Right lobe of liver (tissue), 6 donors: ENCODE measurements around the gene TENM4. TPM values are rescaled to one million over a fixed set of nuclear protein-coding genes. Genes with fewer than 3 reads are reported as not detected.

ENCODE experiments used
- ATAC-seq, 4 donors: fragments of 200-7000 bp; cut with Tn5 transposase; one replicate each; pipeline ENCODE4 v1.9.1; 2020; ENCODE audit warnings: mild to moderate bottlenecking in 4 of 4, moderate library complexity in 4 of 4
- DNase-seq, 3 donors: peaks; one replicate each; pipeline ENCODE4 v3.0.0-alpha.2; 2020
- H3K27ac ChIP-seq, 3 donors: fragments of 200-600 bp; one replicate each; pipeline ENCODE4 v1.8.0; 2022
- H3K27me3 ChIP-seq, 2 donors: fragments of 200-600 bp; one replicate each; pipeline ENCODE4 v1.8.0; 2022
- H3K36me3 ChIP-seq, 4 donors: fragments of 200-600 bp; sonication (generic) in 1 of 4; one replicate each; pipeline versions ENCODE4 v1.5.1 to v1.8.0; 2017 to 2022; ENCODE audit warnings: control low read depth in 1 of 4
- H3K4me1 ChIP-seq, 4 donors: fragments of 200-600 bp; sonication (generic) in 1 of 4; one replicate each; pipeline versions ENCODE4 v1.5.1 to v1.8.0; 2017 to 2022; ENCODE audit warnings: control low read depth in 1 of 4
- H3K4me3 ChIP-seq, 3 donors: fragments of 200-600 bp; one replicate each; pipeline ENCODE4 v1.8.0; 2022
- H3K9me3 ChIP-seq, 4 donors: fragments of 200-600 bp; sonication (generic) in 1 of 4; one replicate each; pipeline versions ENCODE4 v1.5.1 to v1.8.0; 2017 to 2022; ENCODE audit warnings: control low read depth in 1 of 4
- POLR2A ChIP-seq: fragments of 450-650 bp; IDR thresholded peaks from one replicate; pipeline ENCODE4 v1.6.1; 2017; ENCODE audit warnings: antibody characterized with exemption, mild to moderate bottlenecking
- WGBS: methylation state at CpG from one replicate; pipeline ENCODE4 v1.1.6; 2018; ENCODE audit warnings: low coverage, low lambda C conversion rate; ENCODE audit not compliant: insufficient coverage; ENCODE audit errors: missing lambda C conversion rate; 5-methylcytosine and 5-hydroxymethylcytosine counted together
- intact Hi-C, 2 donors: fragments of 100-400 bp; cut with DNase I; formaldehyde crosslinking; loops; one replicate each; pipeline versions ENCODE4 v1.11.2 to v1.14.1; 2022
- total RNA-seq, 6 experiments: library from RNA; depleted of rRNA in 2 of 6; stranded (reverse); fragments of >200 nt in 2 of 6; fragmentation: NEBNext Ultra II Directional in 3 of 6; extraction: Animal tissue kit (Norgen Biotek cat#: 25700) in 3 of 6; gene quantifications; one replicate each; pipeline versions ENCODE4 v1.1.0 to v1.2.4, GENCODE V29; 2016 to 2023
- TF ChIP-seq, protein P1 (sequence below), 4 donors: fragments of 200-600 bp in 3 of 4; fragments of 450-650 bp in 1 of 4; IDR thresholded peaks; one replicate each; pipeline versions ENCODE4 v1.5.1 to v1.8.0; 2016 to 2022; ENCODE audit warnings: antibody characterized with exemption in 4 of 4, mild to moderate bottlenecking in 2 of 4
- donor health status: DM: no; HTN: yes; CAD: no.
- donor health status: DM: no; HTN: no; CAD: no.
- donor health status: DM: no; HTN: no; CAD: no.
- donor health status: DM: no; HTN: yes; CAD: no.
- donor health status: DM: no; HTN: yes; CAD: no.

TENM4 gene
- total RNA-seq, 6 experiments from 2014 or later: 0.04 to 0.58 (median 0.14) TPM; not detected in 2

DNA sequence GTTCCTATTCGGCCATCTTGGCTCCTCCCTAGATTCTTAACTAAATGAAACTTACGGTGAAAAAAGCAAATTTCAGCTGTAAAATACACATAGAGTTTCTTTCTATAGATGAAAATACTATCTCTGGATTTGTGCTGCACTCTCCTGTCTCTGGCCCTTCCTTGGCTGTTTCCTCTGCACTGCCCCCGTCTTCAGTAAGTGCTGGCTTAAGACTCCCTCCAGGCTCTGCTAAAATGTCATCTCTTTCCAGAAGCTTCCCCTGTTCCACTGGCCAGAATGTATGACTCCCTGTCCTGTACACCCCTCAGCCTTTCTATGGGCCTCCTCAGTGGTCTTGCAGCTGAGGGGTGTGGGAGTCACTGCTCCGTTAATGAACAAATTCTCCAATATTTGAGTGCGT is 757.1 kb downstream of the TENM4 start:
- Histone ChIP-seq H3K36me3 (no peaks in the 10 kb centered on the region), H3K4me1 (no peaks in the 10 kb centered on the region), H3K27me3 (no peaks in the 10 kb centered on the region), H3K9me3 (no peaks in the 10 kb centered on the region), H3K4me3 (no peak overlapping the region), H3K27ac (no peak overlapping the region)
- TF ChIP-seq POLR2A: no peak
- TF ChIP-seq, protein P1, sequence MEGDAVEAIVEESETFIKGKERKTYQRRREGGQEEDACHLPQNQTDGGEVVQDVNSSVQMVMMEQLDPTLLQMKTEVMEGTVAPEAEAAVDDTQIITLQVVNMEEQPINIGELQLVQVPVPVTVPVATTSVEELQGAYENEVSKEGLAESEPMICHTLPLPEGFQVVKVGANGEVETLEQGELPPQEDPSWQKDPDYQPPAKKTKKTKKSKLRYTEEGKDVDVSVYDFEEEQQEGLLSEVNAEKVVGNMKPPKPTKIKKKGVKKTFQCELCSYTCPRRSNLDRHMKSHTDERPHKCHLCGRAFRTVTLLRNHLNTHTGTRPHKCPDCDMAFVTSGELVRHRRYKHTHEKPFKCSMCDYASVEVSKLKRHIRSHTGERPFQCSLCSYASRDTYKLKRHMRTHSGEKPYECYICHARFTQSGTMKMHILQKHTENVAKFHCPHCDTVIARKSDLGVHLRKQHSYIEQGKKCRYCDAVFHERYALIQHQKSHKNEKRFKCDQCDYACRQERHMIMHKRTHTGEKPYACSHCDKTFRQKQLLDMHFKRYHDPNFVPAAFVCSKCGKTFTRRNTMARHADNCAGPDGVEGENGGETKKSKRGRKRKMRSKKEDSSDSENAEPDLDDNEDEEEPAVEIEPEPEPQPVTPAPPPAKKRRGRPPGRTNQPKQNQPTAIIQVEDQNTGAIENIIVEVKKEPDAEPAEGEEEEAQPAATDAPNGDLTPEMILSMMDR (IDR thresholded peaks at IDR 0.05): no peak
- 73% methylated on average over 4 of the region's 5 CpGs for WGBS
- DNase-seq: no peak
- intact Hi-C loops: no loop called here
- ATAC-seq: no peak

DNA sequence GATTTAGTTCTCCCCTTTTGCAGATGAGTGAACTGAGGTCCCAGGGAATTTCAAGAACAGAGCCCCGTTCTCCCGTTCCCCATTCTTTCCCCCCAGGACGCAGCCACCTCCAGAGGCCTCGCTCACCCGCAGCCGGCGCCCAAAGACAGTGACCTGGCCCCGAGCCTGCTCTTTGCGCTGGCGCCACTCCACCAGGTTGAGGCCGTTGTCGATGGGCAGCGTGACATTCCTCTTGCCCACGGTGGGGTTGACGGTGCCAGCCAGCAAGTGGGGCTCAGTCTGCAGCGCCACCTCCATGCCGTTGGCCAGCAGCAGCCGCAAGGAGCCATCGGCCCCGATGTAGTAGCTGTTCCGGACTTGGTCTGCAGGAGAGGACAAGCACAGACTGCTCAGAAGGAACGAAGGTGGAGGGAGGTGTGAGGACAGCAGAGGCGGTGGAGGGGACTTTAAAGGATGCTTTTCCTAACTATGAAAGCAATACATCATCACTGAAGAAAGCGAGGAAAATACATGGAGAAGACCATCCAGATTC is 764.7 kb downstream of the TENM4 start:
- ATAC-seq (no peak), DNase-seq (no peak)
- intact Hi-C loops: no loop called here
- H3K36me3 ChIP-seq: no peaks in the 10 kb centered on the region
- no peak for TF ChIP-seq POLR2A
- TF ChIP-seq, protein P1 (IDR thresholded peaks at IDR 0.05): no peak
- no peaks in the 10 kb centered on the region for H3K27me3 ChIP-seq
- no peaks in the 10 kb centered on the region for H3K9me3 ChIP-seq
- 83% methylated on average over 14 of the region's 24 CpGs for WGBS
- no peaks in the 10 kb centered on the region for H3K4me1 ChIP-seq
- H3K27ac ChIP-seq: no peak overlapping the region
- H3K4me3 ChIP-seq: no peak overlapping the region

DNA sequence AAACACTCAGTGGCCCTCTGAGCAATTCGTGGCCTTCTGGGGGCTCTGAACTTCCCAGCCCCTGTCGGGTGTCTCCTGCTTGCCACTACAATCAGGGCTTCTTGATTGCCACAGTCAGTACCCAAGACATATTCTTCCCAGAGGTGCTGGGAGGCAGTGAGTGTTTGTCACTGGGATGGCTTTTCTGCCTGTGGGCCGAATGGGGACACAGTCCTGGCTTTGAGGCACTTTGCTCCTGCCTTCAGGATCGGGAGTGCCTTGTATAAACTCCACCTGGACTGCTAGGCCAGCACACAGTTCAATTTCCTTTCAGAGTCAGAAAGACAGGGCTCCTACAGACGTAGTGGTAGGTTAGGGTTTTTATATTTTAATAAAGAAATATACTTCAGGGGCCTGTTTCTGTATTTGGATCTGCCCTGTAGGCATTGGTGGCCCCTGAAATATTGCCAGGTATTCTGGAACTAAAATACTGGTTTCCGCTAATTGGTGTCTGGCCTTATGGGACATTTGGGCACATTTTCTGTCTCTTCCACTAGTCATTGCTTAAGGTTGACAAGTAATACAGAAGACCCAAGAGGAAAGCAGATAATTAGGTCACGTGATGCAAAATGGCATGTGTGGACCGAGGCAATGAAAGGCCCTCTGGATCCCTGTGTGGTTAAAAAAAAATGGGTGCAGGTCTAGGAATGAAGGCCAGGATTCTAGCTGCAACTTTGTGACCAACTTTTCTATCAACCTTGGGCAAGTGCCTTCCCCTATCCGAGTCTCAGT is 767.8 kb downstream of the TENM4 start:
- DNase-seq: no peak
- TF ChIP-seq, protein P1 (IDR thresholded peaks at IDR 0.05): no peak
- no peak for TF ChIP-seq POLR2A
- intact Hi-C loops: no loop called here
- ATAC-seq: no peak
- 72% methylated on average over 5 of the region's 9 CpGs for WGBS
- Histone ChIP-seq H3K27ac (no peak overlapping the region), H3K36me3 (no peaks in the 10 kb centered on the region), H3K9me3 (no peaks in the 10 kb centered on the region), H3K4me1 (no peaks in the 10 kb centered on the region), H3K27me3 (no peaks in the 10 kb centered on the region), H3K4me3 (no peak overlapping the region)

DNA sequence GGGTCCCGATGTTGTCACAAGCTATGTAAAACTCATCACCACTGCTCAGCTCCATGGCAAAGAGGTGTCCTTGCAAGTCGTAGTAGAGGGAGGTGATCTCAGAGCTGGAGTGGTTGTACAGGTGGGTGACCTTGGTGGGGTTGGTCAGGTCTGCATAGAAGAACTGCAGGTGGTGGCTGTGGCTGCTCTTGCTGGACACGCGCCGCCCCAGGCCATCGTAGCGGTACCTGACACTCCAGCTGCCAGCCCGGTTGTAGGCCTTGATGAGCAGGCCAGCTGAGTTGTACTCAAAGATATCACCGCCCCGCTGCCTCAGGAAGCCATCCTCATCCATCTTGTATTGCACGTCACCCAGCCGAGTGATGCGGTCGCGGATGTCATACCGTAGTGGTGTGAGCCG is 771.6 kb downstream of the TENM4 start:
- H3K4me3 ChIP-seq: no peak overlapping the region
- ATAC-seq: peak in 1 of 4 donors; percentile 15
- no peak for TF ChIP-seq POLR2A
- TF ChIP-seq, protein P1 (IDR thresholded peaks at IDR 0.05): no peak
- no peaks in the 10 kb centered on the region for H3K36me3 ChIP-seq
- intact Hi-C loops: no loop called here
- 100% methylated on average over 2 of the region's 17 CpGs for WGBS
- no peak for DNase-seq
- no peak overlapping the region for H3K27ac ChIP-seq
- no peaks in the 10 kb centered on the region for H3K4me1 ChIP-seq
- no peaks in the 10 kb centered on the region for H3K9me3 ChIP-seq
- no peaks in the 10 kb centered on the region for H3K27me3 ChIP-seq
